Ecto neural progenitor cell (in vitro differentiated cells): ENCODE data around the gene TVP23A.
"Not testable (repeated sequence)": the region's sequence is repeated elsewhere in the genome, so short reads cannot be mapped to it uniquely, and the experiment has no call there.

Experiments
- DNase-seq: peaks from one replicate; pipeline ENCODE4 v3.0.0-alpha.2; 2018; ENCODE audit warnings: low spot score

TVP23A gene

GRCh38 chr16:10744370-10745030 lies 74.1 kb downstream of the TVP23A start:
- DNase-seq: no peak

DNA sequence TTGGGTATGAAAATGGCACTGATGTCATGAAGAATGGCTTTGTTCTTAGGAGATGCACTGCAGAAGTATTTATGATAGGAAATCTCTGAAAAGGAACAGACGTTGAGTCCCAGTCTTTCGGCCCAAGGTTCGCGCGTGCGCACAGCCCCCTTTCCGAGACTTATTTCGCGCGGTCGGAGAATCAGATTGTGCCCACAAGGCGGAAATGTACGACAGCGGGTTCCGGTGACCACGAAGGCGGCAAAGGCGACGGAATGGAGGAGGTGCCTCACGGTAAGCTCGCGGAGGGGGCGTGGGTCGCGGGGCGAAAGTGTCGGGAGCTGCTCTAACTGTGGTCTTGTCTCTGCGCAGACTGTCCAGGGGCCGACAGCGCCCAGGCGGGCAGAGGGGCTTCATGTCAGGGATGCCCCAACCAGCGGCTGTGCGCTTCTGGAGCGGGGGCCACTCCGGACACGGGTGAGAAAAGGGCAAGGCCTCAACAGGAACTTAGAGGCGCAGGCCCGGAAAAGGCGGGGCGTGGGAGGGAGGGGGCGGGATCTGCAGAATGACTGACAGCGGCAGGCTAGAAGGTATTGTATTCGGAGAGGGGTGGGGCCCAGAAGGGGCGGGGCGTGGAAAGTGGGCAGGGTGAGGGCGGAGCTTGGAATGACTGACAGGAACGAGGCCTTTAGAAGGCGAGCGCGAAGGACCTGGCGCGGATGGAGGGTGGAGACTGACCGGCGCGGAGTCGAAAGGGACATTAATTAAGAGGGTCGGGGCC lies 74.8 kb downstream of the TVP23A start, which contains the start of gene NUBP1:
Gene NUBP1 (plus strand): TSS at position 233 of the 760 bp plus-strand sequence. CDS start 22 bp downstream, at position 255.
- DNase-seq: peak; percentile 99

GRCh38 chr16:10743227-10743609 lies 75.4 kb downstream of the TVP23A start:
- DNase-seq: no peak

DNA sequence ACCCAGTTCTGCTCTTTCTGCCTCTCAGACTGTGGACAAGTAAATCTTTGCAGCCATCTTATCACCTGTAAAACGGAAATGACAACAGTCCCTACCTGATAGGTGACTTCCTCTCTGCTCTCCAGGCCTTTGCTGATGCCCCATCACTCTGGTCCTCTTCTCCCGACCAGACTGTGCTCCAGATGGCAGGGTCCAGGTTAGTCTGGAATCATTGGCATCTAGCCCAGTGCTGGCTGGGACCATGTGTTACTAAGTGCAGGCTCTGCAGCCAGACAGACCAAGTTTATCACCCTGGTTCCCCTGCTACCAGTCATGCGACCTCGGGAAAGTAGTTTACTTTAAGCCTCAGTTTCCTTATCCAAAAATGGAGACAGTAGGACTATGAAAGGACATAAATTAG lies 76.8 kb downstream of the TVP23A start:
- no peak for DNase-seq

DNA sequence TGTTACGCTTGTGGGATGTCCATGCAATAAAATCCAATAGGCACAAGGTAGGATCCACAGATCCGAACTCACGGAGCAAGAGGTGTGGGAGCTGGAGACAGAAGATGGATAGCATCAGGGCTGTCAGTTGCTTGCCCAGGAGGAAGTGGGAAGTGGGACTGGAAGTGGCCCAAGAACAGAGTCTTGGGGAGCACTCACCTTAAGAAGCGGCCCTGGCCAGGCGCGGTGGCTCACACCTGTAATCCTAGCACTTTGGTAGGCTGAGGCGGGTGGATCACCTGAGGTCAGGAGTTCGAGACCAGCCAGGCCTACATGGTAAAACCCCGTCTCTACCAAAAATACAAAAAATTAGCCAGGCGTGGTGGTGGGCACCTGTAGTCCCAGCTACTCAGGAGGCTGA lies 77.3 kb downstream of the TVP23A start:
- DNase-seq: not testable (repeated sequence)

- no peak for DNase-seq
These were observed 77.8 kb downstream of the TVP23A start for GRCh38 chr16:10740845-10741208.

DNA sequence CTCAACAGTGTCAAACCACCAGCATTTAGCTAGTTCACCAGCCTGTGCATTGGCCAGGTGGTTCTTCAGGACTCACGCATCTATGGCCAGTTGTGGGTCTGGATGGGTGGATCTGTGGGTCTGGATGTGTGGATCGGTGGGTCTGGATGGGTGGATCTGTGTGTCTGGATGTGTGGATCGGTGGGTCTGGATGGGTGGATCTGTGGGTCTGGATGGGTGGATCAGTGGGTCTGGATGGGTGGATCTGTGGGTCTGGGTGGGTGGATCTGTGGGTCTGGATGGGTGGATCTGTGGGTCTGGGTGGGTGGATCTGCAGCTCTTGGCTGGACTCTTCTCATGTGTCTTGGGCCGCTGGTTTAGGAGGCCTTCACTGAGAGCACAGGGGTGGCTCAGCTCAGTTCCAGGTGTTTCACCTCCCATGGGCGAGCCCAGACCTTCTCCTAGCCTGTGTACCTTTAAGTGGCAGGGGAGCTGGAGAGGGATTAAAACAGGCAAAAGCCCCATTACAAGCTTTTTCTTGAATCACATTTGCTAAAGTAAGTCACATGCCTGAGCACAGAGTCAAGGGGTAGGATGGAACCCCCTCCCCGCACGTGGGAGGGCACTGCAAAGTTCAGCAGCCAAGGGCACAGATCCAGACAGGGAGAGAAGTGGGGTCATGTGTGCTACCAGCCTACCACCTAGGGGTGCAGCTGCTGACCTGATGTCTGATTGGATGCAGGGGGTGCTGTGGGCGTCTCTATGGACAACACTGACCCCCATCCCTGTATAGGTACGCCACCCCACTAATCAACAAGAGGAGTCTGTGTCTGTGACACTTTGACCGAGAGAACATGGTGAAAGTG lies 78.4 kb downstream of the TVP23A start:
- DNase-seq: no peak

- DNase-seq: no peak
These were observed 80.1 kb downstream of the TVP23A start for GRCh38 chr16:10738231-10739077.

DNA sequence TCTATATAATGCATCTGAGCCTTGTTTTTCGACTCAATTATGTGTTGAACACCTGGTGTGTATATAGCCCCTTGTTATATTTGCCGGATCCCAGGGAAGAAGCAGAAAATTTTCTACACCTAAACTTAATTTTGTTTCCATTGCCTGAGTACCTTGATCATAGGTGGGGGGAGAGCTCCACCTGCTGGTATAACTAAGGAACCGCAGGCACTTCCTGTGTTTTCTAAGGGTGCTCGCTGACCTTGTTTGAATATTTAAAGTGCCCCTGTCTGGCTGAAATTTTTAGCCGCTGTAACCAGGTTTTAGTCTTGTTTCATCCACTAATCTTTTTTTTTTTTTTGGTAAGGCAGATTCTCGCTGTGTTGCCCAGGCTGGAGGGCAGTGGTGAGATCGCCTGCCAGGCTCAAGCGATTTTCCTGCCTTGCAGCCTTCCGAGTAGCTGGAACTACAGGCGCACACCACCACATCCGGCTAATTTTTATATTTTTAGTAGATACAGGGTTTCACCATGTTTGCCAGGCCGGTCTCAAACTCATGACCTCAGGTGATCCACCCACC lies 81.4 kb downstream of the TVP23A start:
- DNase-seq: peak; percentile 70

DNA sequence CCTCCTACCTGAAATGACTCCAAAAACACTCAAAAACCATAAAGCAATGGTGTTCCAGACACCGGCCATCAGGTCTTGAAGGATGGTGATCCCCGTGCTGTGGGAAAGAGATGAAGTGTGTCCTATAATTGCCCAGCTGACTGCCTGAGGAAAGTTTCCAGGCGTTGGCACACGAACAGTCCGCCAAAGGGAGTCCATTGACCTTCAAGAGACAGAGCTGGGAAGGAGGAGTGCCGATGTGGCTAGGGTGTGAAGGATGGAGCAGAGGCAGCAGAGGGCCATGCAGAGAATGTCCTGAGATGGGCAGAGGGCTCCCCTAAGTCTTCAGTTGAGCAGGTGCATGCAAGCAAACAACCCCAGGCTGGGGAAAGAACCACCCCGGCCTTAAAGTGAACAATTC lies 86.8 kb downstream of the TVP23A start:
- no peak for DNase-seq

DNA sequence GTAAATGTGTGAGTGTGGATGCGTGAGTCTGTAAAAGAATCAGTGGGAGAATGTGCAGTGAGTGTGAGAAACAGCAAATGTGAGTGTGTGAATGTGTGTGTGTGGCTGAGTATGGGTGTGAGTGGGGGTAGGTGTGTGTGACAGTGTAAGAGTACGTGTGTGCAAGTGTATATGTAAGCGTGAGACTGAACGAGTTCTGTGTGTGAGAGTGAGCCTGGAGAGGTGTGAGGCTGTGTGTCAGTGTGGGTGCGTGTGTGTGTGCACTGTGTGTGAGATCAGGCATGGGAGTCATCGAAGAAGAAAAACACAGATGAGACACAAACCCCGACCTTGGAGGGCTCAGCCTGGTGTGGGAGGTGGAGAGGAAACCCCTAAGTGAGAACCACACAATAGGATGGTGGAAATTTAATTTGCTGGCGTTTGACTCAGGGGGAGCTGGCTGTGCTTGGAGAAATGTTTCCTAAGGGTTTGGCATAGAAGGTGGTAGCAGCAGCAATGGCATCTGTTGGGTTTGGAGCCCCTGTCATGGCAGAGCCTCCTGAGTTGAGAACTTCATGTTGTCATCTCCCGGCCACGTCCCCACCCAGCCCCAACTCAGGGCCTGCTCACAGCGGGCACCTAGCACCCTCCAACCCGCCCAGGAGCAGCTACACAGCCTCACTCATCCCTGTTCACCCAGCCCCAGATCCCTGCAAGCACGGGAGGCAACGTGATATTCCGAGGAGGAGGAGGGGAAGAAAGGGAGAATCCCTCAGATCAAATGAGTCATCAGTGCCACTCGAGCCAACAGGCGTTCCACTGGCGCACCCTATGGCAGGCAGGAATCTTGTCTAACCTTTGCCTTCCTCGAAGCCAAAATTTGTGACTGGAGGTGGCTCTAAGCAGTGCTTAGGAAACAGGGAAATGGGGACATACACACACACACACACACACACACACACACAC lies 89.2 kb downstream of the TVP23A start:
- no peak for DNase-seq

- no peak for DNase-seq
These were observed 90.3 kb downstream of the TVP23A start for GRCh38 chr16:10728003-10728887.
